Endodermal cell (in vitro differentiated cells): ENCODE measurements around the gene KCTD10. TPM values are rescaled to one million over a fixed set of nuclear protein-coding genes. Genes with fewer than 3 reads are reported as not detected.

Source experiments
- DNase-seq: peaks from one replicate; pipeline ENCODE4 v3.0.0-alpha.2; 2017
- H3K27ac ChIP-seq: 2 replicates; pipeline ENCODE4 v1.5.1; 2013; ENCODE audit warnings: mild to moderate bottlenecking, low read depth, low read length, moderate library complexity
- H3K27me3 ChIP-seq: 2 replicates; pipeline ENCODE4 v1.6.1; 2013; ENCODE audit warnings: mild to moderate bottlenecking, low read length, moderate library complexity; ENCODE audit not compliant: insufficient read depth, control insufficient read depth, poor library complexity, severe bottlenecking
- H3K36me3 ChIP-seq: 2 replicates; pipeline ENCODE4 v1.7.0; 2013; ENCODE audit warnings: mild to moderate bottlenecking, low read length, moderate library complexity; ENCODE audit not compliant: control insufficient read depth, insufficient read depth
- H3K4me1 ChIP-seq: one replicate; pipeline ENCODE4 v1.7.0; 2013; ENCODE audit warnings: low read length; ENCODE audit not compliant: control insufficient read depth, insufficient read depth
- H3K4me3 ChIP-seq: 2 replicates; pipeline ENCODE4 v1.5.1; 2013; ENCODE audit warnings: mild to moderate bottlenecking, low read length, moderate library complexity
- H3K9ac ChIP-seq: 2 replicates; pipeline ENCODE4 v1.6.1; 2013; ENCODE audit warnings: mild to moderate bottlenecking, low read length, moderate library complexity; ENCODE audit not compliant: poor library complexity, severe bottlenecking; ENCODE audit errors: extremely low read depth
- H3K9me3 ChIP-seq: 2 replicates; pipeline ENCODE4 v1.6.1; 2013; ENCODE audit warnings: mild to moderate bottlenecking, low read length, moderate library complexity; ENCODE audit not compliant: control insufficient read depth
- H3K27ac Mint-ChIP-seq: 2 replicates; pipeline ENCODE4 v1.8.0; 2020; ENCODE audit warnings: mixed read lengths
- H3K27me3 Mint-ChIP-seq: 2 replicates; pipeline ENCODE4 v1.8.0; 2021; ENCODE audit warnings: mild to moderate bottlenecking, mixed read lengths; ENCODE audit not compliant: insufficient read depth
- H3K36me3 Mint-ChIP-seq: 2 replicates; pipeline ENCODE4 v1.8.0; 2020; ENCODE audit warnings: low read depth, mixed read lengths
- H3K4me1 Mint-ChIP-seq: 2 replicates; pipeline ENCODE4 v1.8.0; 2020; ENCODE audit warnings: mixed read lengths
- H3K4me3 Mint-ChIP-seq: 2 replicates; pipeline ENCODE4 v1.8.0; 2020; ENCODE audit warnings: mild to moderate bottlenecking, moderate library complexity, mixed read lengths
- H3K9me3 Mint-ChIP-seq: 2 replicates; pipeline ENCODE4 v1.8.0; 2020; ENCODE audit warnings: mild to moderate bottlenecking, mixed read lengths
- WGBS, 2 experiments: methylation state at CpG; one replicate each; pipeline versions ENCODE4 v1.1.5 to v1.1.7; 2013; ENCODE audit warnings: missing lambda C conversion rate in 2 of 2, mixed read lengths in 1 of 2; ENCODE audit not compliant: insufficient coverage in 1 of 2, insufficient read length in 1 of 2; 5-methylcytosine and 5-hydroxymethylcytosine counted together
- total RNA-seq, 2 donors: library from RNA; stranded (reverse); fragmentation: NEBNext Ultra II Directional in 1 of 2; extraction: Animal tissue kit (Norgen Biotek cat#: 25700) in 1 of 2; gene quantifications; 2 replicates in 1 of 2; 3 replicates in 1 of 2; pipeline ENCODE4 v1.2.1, GENCODE V29; 2021
- TF ChIP-seq, protein P1 (sequence below): fragments of 200-600 bp; sonication (generic); conservative IDR thresholded peaks from 2 replicates; pipeline ENCODE4 v1.5.0; 2021; ENCODE audit warnings: antibody characterized with exemption, mild to moderate bottlenecking

Gene KCTD10
- total RNA-seq, 2 donors from 2014 or later: 50.9 to 53.5 TPM

DNA sequence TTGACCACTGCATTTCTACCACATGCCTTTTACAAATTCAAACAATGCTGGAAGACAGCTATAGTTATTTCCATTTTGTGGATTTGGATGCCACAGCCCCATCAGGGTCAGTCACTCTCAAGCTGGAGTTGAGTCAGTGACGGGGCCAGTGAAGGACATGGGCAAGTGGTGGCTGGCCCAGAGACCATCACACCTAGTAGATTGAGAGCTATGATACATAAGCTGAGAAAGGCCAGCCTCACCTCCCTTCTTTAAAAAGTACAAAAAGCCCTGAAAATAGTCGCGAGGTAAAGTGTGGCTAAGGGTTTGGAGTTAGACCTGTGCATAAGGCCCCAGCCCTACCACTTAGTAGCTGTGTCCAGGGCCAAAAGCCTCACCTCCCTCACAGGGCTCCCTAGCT is 4.1 kb downstream of the KCTD10 start:
- TF ChIP-seq, protein P1, sequence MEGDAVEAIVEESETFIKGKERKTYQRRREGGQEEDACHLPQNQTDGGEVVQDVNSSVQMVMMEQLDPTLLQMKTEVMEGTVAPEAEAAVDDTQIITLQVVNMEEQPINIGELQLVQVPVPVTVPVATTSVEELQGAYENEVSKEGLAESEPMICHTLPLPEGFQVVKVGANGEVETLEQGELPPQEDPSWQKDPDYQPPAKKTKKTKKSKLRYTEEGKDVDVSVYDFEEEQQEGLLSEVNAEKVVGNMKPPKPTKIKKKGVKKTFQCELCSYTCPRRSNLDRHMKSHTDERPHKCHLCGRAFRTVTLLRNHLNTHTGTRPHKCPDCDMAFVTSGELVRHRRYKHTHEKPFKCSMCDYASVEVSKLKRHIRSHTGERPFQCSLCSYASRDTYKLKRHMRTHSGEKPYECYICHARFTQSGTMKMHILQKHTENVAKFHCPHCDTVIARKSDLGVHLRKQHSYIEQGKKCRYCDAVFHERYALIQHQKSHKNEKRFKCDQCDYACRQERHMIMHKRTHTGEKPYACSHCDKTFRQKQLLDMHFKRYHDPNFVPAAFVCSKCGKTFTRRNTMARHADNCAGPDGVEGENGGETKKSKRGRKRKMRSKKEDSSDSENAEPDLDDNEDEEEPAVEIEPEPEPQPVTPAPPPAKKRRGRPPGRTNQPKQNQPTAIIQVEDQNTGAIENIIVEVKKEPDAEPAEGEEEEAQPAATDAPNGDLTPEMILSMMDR: no peak
- no peak overlapping the region for H3K4me3 Mint-ChIP-seq
- peak overlapping the region; percentile 32 for H3K27ac Mint-ChIP-seq

DNA sequence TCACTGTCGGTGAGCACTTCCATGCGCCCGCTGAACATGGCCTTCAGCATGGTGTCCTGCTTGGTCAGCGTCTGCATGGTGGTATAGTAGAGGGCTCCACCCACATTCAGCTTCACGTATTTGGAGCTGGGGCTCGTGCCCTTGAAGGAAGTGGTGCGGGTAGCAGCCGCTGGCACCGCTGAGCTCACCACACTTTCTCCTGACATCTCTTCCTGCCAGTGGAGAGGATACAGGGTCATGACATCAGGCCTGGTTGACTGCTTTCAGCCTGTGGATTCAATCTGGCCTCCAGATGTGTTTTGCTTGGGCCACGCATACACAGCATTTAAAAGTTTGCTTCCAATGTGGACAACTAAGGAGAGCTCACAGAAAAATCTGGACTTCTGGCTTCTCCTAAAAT is 7.6 kb downstream of the KCTD10 start:
- H3K27me3 Mint-ChIP-seq: no peaks in the 10 kb centered on the region
- no peak overlapping the region for H3K4me3 ChIP-seq
- no peak overlapping the region for H3K27ac Mint-ChIP-seq
- no peak for DNase-seq
- no peaks in the 10 kb centered on the region for H3K27me3 ChIP-seq
- no peaks in the 10 kb centered on the region for H3K9me3 Mint-ChIP-seq
- H3K36me3 Mint-ChIP-seq: peaks cover 52% of the 10 kb centered on the region
- H3K9me3 ChIP-seq: no peaks in the 10 kb centered on the region
- H3K36me3 ChIP-seq: peaks cover 79% of the 10 kb centered on the region
- WGBS, 2 experiments: 96 to 97% methylated on average over 10 of the region's 10 CpGs
- TF ChIP-seq, protein P1: no peak
- H3K9ac ChIP-seq: no peak overlapping the region
- H3K27ac ChIP-seq: no peak overlapping the region
- no peak overlapping the region for H3K4me3 Mint-ChIP-seq
- peaks cover 13% of the 10 kb centered on the region for H3K4me1 ChIP-seq
- peaks cover 15% of the 10 kb centered on the region for H3K4me1 Mint-ChIP-seq

More for the DNA sequence above, 4.1 kb downstream of the KCTD10 start:
- Mint-ChIP-seq H3K27me3 (no peaks in the 10 kb centered on the region), H3K36me3 (peaks cover 28% of the 10 kb centered on the region), H3K4me1 (peaks cover 18% of the 10 kb centered on the region), H3K9me3 (no peaks in the 10 kb centered on the region)
- peaks cover 18% of the 10 kb centered on the region for H3K4me1 ChIP-seq
- WGBS, 2 experiments: 97 to 100% methylated on average over 1 to 3 of the region's 3 CpGs
- no peak overlapping the region for H3K4me3 ChIP-seq
- no peak overlapping the region for H3K9ac ChIP-seq
- H3K9me3 ChIP-seq: no peaks in the 10 kb centered on the region
- H3K36me3 ChIP-seq: peaks cover 48% of the 10 kb centered on the region
- H3K27me3 ChIP-seq: no peaks in the 10 kb centered on the region
- DNase-seq: no peak
- no peak overlapping the region for H3K27ac ChIP-seq

DNA sequence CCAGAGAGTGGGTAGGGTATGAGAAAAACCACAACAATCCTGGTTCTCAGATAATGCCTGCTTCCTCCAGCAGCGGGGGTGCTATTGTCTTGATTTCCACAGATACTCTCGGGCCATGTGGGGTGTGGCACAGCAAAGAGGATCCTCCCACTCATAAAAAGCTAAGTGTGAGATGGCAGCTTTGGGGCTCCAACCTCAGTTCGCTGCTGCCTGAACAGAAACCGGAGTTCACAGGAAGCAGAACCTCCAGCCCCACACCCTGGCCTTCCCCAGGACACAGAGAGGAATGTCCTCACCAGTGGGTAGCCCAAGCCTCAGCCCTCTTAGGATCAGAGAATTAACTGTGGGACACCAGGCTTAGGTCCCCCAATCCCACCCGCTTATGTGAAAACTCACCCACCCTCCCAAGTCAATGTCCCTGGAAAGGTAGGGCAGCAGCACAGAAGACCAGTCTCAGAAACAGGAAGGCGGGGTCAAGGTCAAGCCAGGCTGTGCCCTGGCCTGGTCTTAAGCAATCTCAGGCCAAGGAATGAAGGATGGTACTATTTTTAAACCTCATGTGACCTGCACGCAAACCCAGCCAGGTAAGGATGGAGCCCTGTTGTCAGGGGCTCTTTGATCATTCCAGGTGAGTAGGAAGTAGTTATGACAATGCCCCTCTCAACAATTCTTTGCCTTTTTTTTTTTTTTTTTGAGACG is 9.0 kb downstream of the KCTD10 start:
- H3K27me3 ChIP-seq: no peaks in the 10 kb centered on the region
- no peak overlapping the region for H3K9ac ChIP-seq
- peaks cover 75% of the 10 kb centered on the region for H3K36me3 ChIP-seq
- no peaks in the 10 kb centered on the region for H3K9me3 ChIP-seq
- peaks cover 10% of the 10 kb centered on the region for H3K4me1 ChIP-seq
- H3K4me1 Mint-ChIP-seq: peaks cover 27% of the 10 kb centered on the region
- no peaks in the 10 kb centered on the region for H3K9me3 Mint-ChIP-seq
- H3K27me3 Mint-ChIP-seq: no peaks in the 10 kb centered on the region
- DNase-seq: peak; percentile 62
- H3K27ac Mint-ChIP-seq: peak overlapping the region; percentile 79
- TF ChIP-seq, protein P1: no peak
- 85 to 92% methylated on average over 2 to 7 of the region's 8 CpGs for WGBS, 2 experiments
- no peak overlapping the region for H3K27ac ChIP-seq
- no peak overlapping the region for H3K4me3 Mint-ChIP-seq
- H3K36me3 Mint-ChIP-seq: peaks cover 52% of the 10 kb centered on the region
- H3K4me3 ChIP-seq: no peak overlapping the region
